Epidermal melanocyte (primary cell): ENCODE data around the gene GRK1.

ENCODE experiments used
- DNase-seq: peaks from one replicate; pipeline ENCODE4 v3.0.0; 2011; ENCODE audit warnings: low spot score; ENCODE audit not compliant: insufficient read length

GRK1 gene

GRCh38 chr13:113632706-113633484, 34.1 kb upstream of the GRK1 start:
- no peak for DNase-seq

- no peak for DNase-seq
Measured at GRCh38 chr13:113633485-113633873, 33.5 kb upstream of the GRK1 start.

DNA sequence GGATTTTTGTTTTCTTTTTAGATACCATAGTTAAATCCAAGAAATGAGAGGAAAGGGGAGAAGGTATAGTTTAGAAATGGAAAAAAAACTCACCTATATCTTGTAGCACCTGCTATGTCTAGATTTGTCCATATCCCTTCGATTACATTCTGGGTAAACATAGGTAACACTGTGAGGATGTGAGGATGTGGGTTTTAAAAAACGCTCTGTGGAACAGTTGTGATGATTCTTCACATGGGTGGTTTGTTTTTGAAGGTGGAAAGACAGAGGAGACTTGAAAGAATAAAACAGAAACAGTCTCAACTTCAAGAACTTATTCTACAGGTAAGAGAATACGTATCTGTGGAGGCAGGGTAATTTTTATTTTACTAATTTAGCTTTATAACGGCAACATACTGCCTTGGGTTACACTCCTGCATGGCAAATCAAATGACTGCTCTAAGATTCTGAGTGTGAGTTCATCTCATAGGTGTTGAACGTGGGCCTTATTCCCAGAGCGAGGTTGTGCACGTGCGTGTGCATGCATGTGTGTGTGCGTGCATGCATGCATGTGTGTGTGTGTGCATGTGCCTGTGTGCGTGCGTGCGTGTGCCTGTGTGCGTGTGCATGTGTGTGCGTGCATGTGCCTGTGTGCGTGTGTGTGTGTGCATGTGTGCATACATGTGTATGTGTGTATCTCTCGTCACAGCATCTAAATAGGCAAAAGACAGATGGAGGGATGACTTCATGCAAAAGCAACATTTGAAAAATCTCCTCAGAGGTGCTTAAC, 32.6 kb upstream of the GRK1 start:
- DNase-seq: no peak

GRCh38 chr13:113635048-113635420, 32.0 kb upstream of the GRK1 start:
- DNase-seq: no peak

- DNase-seq: no peak
Measured at GRCh38 chr13:113635709-113636108, 31.3 kb upstream of the GRK1 start.

GRCh38 chr13:113636266-113636963, 30.6 kb upstream of the GRK1 start:
- no peak for DNase-seq

- DNase-seq: no peak
Measured at GRCh38 chr13:113637262-113638160, 29.5 kb upstream of the GRK1 start.

- no peak for DNase-seq
Measured at GRCh38 chr13:113638173-113638746, 28.8 kb upstream of the GRK1 start.

GRCh38 chr13:113638806-113639205, 28.2 kb upstream of the GRK1 start:
- DNase-seq: no peak

- DNase-seq: no peak
Measured at GRCh38 chr13:113639616-113640262, 27.3 kb upstream of the GRK1 start.

DNA sequence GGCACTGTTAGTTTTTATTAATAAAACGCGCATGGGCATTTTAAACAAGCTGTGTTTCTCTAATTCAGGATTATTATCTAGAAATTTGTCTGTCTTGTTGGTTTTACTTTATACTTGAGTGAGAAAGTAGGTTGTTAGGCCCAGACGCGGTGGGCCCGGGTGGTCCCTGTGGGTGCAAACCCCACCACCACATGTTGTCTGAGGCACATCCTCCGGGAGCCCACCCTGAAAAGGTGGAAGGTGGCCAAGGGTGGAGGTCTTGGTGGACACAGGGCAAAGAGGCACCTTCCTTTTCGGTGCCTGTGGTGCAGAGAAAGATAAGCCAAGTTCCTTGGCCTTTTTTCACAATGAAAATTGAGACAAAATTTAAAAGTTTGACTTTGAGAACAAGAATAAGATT, 25.6 kb upstream of the GRK1 start:
- DNase-seq: no peak

- no peak for DNase-seq
Measured at GRCh38 chr13:113642563-113642962, 24.5 kb upstream of the GRK1 start.

DNA sequence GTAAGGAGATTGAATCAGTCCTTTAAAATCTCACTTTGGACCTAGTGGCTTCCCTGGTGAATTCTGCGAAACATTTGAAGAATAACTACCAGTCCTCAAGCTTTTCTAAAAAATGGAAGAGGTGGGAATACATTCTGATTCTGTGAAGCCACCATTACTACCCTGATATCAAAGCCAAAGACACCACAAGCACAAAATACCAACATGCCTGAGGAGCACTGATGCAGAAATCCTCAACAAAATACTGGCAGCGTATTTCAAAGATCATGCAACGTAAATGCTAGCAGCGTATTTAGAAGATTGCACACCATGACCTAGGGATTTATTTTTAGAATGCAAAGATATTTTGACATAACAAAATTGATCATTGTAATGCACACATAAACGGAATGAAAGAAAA, 23.4 kb upstream of the GRK1 start:
- DNase-seq: no peak

- no peak for DNase-seq
Measured at GRCh38 chr13:113644800-113645199, 22.2 kb upstream of the GRK1 start.

- no peak for DNase-seq
Measured at GRCh38 chr13:113645329-113645728, 21.7 kb upstream of the GRK1 start.

GRCh38 chr13:113646376-113646775, 20.6 kb upstream of the GRK1 start:
- no peak for DNase-seq

GRCh38 chr13:113646921-113647340, 20.1 kb upstream of the GRK1 start:
- no peak for DNase-seq

DNA sequence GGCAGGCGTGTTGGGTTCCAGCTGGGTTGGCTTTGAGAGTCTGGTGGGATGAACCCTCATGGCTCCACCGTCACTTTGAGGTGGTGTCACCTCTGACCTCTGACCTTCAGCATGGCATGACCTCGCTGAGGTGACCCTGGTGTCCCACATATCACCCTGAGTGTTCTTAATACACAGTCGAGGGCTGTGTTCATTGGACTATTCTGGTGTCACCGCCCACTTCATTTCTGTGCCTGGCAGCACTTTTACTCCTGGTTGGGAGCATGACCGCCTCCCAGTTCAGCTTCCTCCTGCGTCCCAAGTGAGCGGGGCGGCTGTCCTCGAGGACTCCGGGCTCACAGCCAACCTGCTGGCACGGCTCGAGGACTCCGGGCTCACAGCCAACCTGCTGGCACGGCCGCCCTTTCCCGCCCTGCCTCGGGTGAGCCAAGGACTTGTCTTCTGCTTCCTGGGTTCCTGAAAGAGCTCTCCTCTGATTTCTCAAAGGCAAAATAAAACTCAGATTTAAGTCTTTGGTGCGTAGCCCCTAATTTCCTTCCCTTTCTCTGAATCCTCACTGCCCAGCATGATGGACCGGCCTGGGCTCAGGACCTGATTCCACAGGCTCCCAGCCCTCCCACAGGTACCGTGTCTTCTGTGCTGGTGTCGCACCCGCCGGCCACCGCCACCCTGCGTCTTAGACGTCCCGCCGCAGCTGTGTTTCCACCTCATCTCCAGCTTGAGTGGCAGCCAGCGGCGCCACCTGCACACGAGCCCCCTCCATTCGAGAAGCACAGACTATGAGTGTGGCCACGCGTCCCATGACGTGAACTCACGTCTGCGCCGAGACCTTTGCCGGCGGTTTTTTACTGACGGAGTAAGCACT, 19.4 kb upstream of the GRK1 start:
- peak; percentile 46 for DNase-seq

DNA sequence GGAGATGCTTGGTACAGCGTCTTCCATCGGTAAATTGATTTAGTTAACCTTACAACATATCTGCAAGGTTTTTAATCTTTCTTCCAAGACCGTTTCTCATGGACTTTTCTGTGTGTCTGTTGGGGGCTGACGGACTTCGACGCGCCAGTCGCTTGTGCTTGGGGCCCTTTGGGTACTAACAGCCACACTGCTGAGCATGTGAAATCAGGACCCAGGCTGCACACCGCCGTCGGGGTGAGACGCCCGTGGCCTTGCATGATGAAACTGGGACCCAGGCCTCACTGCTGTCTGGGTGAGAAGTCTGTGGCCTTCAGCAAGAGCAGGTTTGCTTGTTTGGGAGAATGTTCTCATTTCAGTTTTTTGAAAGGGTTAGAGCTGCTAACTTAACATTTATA, 18.8 kb upstream of the GRK1 start:
- DNase-seq: no peak
